ENCODE data around the gene GOLGA6L10. TPM values are rescaled to one million over a fixed set of nuclear protein-coding genes. Genes with fewer than 3 reads are reported as not detected.
A peak's percentile ranks its signal among the peaks of the same experiment; 100 is the strongest.
"Not testable (repeated sequence)": the region's sequence is repeated elsewhere in the genome, so short reads cannot be mapped to it uniquely, and the experiment has no call there.

Gene GOLGA6L10
- total RNA-seq, 1 donor from 2014 or later: 0.33 TPM

DNA sequence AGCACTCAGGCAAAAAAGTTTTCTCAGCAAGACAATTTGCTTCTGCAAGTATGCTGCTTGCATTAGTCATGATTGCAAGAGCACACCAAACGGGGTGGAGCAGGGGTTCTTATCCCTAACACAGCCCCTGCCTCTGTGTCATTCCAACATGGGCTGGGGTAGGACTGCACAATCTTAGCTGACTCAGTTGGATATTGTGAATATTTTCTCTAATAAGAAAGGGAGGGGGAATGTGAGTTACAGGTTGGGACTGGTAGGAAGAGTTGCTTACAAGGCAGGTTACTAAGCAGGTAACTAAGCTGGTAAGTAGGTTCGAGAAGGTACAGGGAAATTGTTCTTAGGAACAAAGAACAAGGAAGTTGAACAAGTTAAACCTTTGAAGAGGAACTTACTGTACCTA lies 24.4 kb upstream of the GOLGA6L10 start:
- H3K9me3 ChIP-seq (replicated peaks); H3K4me3 ChIP-seq; DNase-seq; H3K36me3 ChIP-seq; intact Hi-C loops (cut with micrococcal nuclease); H3K27me3 ChIP-seq (ENCODE audit: low read depth); H3K27ac ChIP-seq (replicated peaks); H3K4me1 ChIP-seq: not testable (repeated sequence)

DNA sequence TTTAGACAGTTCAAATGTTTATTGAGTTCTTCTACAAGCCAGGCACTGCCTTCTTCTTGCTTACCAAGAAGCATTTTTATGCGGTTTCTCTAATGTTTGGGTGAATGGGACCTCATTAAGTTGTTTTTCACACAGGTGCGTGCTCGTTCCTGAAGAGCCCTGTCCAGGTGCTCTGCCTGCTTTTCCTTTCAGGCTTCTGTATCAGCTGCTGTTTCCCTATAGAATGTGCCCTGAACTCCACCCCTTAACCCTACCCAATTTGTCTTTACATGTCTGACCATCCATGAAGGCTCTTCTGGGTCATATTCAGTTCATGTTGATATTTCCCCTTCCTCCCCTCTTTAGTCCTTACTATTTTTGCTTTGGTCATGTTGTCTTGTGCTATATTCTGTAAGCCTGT lies 22.4 kb upstream of the GOLGA6L10 start:
- no peak for DNase-seq
- intact Hi-C loops (cut with micrococcal nuclease): no loop called here
- H3K27me3 ChIP-seq (ENCODE audit: low read depth): no peaks in the 10 kb centered on the region
- TF ChIP-seq, protein P1, sequence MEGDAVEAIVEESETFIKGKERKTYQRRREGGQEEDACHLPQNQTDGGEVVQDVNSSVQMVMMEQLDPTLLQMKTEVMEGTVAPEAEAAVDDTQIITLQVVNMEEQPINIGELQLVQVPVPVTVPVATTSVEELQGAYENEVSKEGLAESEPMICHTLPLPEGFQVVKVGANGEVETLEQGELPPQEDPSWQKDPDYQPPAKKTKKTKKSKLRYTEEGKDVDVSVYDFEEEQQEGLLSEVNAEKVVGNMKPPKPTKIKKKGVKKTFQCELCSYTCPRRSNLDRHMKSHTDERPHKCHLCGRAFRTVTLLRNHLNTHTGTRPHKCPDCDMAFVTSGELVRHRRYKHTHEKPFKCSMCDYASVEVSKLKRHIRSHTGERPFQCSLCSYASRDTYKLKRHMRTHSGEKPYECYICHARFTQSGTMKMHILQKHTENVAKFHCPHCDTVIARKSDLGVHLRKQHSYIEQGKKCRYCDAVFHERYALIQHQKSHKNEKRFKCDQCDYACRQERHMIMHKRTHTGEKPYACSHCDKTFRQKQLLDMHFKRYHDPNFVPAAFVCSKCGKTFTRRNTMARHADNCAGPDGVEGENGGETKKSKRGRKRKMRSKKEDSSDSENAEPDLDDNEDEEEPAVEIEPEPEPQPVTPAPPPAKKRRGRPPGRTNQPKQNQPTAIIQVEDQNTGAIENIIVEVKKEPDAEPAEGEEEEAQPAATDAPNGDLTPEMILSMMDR (IDR thresholded peaks at IDR 0.05; ENCODE audit: borderline replicate concordance): no peak
- H3K27ac ChIP-seq (replicated peaks): no peak overlapping the region
- H3K4me3 ChIP-seq: no peak overlapping the region
- no peaks in the 10 kb centered on the region for H3K4me1 ChIP-seq
- no peaks in the 10 kb centered on the region for H3K9me3 ChIP-seq (replicated peaks)
- H3K36me3 ChIP-seq: no peaks in the 10 kb centered on the region

DNA sequence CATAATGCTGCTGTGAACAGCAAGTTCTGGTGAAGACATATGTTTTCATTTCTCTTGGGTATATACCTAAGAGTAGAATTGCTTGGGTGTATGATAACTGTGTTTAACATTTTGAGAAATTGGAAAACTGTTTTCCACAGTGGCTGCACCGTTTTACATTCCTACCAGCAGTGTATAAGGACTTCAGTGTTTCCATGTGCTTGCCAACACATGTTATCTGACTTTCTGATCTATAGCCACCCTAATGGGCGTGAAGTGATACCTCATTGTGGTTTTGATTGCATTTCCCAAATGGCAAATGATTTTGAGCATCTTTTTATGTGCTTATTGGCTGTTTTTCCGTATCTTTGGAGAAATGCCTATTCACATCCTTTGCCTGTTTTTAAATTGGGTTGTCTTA lies 18.5 kb upstream of the GOLGA6L10 start:
- DNase-seq; H3K27me3 ChIP-seq (ENCODE audit: low read depth); H3K4me3 ChIP-seq; H3K27ac ChIP-seq (replicated peaks); H3K9me3 ChIP-seq (replicated peaks); H3K36me3 ChIP-seq; H3K4me1 ChIP-seq; intact Hi-C loops (cut with micrococcal nuclease): not testable (repeated sequence)

DNA sequence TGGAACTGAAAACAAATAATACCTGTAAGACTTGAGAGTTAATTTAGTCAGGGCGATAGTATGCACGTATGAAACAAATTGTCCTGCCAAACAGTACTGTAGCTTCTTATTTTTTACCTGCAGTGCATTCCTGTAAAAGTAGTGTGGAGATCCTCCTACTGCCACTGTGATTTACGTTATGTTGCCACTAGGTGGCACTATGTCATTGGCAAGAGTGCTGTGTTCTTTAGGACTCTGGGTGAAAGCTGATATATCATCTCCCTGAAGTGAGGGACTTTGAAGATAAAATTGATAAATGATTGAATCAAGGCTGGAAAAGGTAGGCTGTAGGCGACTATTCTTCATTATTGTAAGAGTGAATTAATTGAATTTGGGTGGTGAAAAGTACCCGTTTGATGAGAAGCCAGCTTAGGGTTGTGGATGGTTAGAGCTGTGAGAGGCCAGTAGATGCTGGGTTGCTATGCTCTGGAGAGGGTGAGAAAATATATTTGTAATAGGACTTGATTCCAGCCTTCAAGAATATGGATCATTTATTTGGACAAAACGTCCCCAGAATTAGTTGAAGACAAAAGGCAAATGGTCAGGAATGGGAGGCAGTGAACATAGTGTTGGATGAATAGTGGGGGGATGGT lies 16.5 kb upstream of the GOLGA6L10 start:
- H3K36me3 ChIP-seq; H3K4me3 ChIP-seq; H3K27me3 ChIP-seq (ENCODE audit: low read depth); intact Hi-C loops (cut with micrococcal nuclease); DNase-seq; H3K4me1 ChIP-seq; H3K27ac ChIP-seq (replicated peaks); H3K9me3 ChIP-seq (replicated peaks): not testable (repeated sequence)
- TF ChIP-seq, protein P1 (IDR thresholded peaks at IDR 0.05; ENCODE audit: borderline replicate concordance): peak; percentile 52

DNA sequence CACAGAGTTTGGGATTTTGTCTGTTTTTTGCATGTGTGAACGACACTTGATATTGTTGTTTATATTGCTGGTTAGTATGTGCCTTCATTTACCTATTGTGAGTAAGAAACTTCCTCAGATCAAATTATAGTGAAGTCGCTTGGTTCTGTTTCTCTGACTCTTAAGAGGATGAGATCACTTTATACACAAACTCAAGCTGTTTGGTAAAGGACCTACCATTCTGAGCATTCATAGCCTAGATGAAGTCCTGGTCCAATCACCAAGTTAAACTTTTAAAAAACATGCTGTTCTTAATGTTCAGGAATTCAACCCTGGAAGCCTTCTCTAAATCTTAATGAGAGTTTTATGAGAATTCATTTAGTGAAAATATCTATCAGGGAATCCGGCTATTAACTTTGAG lies 15.3 kb upstream of the GOLGA6L10 start:
- H3K4me3 ChIP-seq; H3K4me1 ChIP-seq; H3K27ac ChIP-seq (replicated peaks); H3K9me3 ChIP-seq (replicated peaks); H3K36me3 ChIP-seq; intact Hi-C loops (cut with micrococcal nuclease); H3K27me3 ChIP-seq (ENCODE audit: low read depth); DNase-seq: not testable (repeated sequence)

DNA sequence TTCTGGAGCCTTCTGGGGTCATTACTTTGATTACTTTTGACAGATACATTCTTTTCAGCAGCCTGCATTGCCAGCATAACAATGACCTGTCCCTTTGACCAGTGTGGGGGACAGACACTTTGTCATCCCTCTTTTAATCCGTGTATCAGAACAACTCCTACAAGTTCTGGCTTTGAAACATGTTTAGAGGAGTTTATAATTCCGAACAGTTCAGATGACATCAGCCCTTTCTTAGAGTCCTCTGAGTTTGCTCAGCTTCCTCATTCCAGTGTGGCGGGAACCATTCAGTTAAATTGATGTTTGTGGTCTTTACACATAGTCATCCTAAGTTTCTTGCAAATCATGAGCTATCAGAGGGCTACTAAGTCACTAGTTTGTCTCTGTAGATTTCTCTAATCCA lies 13.5 kb upstream of the GOLGA6L10 start:
- H3K4me3 ChIP-seq; H3K27ac ChIP-seq (replicated peaks); H3K9me3 ChIP-seq (replicated peaks); intact Hi-C loops (cut with micrococcal nuclease); H3K4me1 ChIP-seq; H3K36me3 ChIP-seq; H3K27me3 ChIP-seq (ENCODE audit: low read depth); DNase-seq: not testable (repeated sequence)

DNA sequence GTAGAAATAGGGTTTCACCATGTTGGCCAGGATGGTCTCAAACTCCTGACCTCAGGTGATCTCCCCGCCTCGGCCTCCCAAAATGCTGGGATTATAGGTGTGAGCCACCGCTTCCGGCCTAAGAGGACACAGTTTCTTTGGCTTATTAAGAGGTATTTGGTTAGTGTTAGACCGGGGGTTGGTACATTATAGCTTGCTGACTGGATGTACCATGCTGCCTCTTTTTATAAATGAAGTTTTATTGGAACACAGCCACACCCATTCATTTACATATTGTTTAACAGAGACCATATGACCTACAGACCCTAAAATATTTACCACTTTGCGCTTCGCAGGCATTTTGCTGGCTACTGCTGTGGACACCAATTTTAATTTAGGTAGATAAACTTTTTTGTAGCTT lies 11.3 kb upstream of the GOLGA6L10 start:
- H3K36me3 ChIP-seq; intact Hi-C loops (cut with micrococcal nuclease); H3K27ac ChIP-seq (replicated peaks); DNase-seq; H3K4me3 ChIP-seq; H3K4me1 ChIP-seq; H3K9me3 ChIP-seq (replicated peaks); H3K27me3 ChIP-seq (ENCODE audit: low read depth): not testable (repeated sequence)

DNA sequence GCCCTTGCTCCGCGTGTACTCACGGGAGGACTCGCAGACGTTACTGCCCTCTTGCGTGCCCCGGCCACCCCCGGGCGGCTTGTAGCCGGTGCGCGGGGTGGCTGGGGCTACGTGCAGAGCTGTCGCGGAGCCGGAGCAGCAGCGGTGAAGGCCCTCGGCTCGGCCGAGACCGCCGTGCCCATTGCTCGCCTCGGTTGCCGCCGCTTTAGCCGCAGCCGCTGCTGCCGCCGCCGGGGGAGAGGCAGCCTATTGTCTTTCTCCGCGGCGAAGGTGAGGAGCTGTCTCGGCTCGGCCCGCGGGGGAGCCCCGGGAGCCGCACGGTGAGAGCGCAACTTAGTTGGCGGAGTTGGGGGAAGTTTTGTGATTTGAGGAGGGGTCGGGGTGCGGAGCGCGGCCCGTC lies 5.8 kb upstream of the GOLGA6L10 start:
- H3K4me3 ChIP-seq: peak overlapping the region; percentile 56
- not testable (repeated sequence) for H3K27ac ChIP-seq (replicated peaks); DNase-seq

DNA sequence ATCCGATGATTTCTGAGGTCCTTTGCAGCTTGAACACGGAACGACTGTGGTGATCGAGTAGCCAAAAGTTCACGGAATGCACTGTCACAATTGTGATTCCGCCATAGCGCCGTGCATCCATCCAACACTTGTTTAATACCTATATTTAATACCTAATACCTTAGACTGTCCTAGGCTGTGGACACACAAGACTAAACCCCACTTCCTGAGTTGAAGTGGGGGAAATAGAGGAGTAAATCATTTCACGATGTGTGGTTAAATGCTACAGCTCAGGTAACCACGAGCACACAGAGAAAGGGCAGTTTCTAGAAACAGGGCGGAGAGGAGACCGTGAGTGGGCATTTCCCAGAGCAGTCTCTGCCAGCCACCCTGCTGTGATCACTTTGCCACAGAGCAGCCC lies 5.3 kb upstream of the GOLGA6L10 start:
- H3K9me3 ChIP-seq (replicated peaks); H3K4me1 ChIP-seq; H3K27me3 ChIP-seq (ENCODE audit: low read depth); H3K36me3 ChIP-seq; DNase-seq; H3K27ac ChIP-seq (replicated peaks); intact Hi-C loops (cut with micrococcal nuclease): not testable (repeated sequence)
- peak overlapping the region; percentile 56 for H3K4me3 ChIP-seq

More for the DNA sequence above, 5.8 kb upstream of the GOLGA6L10 start:
- H3K36me3 ChIP-seq; H3K4me1 ChIP-seq; H3K27me3 ChIP-seq (ENCODE audit: low read depth); H3K9me3 ChIP-seq (replicated peaks); intact Hi-C loops (cut with micrococcal nuclease): not testable (repeated sequence)

DNA sequence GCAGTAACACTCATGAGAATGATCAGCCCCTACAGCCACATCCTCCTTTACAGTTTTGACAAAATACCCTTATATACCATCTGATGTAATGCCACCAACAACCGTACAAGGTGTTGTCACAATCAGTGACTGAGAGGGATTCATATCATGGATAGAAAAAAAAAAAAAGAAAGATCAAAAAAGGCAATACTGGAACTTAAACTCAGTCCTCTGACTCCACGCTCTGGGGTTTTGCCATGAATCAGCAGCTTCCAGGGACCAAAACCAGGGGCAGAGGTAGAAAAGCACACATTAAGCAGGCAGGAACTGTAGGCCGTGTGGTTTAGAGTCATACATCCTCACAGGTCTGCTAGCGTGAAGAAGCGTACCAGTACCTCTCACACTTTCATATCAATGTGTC lies 1.6 kb downstream of the GOLGA6L10 start:
- H3K36me3 ChIP-seq; H3K27ac ChIP-seq (replicated peaks); DNase-seq; H3K4me3 ChIP-seq; H3K4me1 ChIP-seq; intact Hi-C loops (cut with micrococcal nuclease); H3K9me3 ChIP-seq (replicated peaks); H3K27me3 ChIP-seq (ENCODE audit: low read depth): not testable (repeated sequence)

DNA sequence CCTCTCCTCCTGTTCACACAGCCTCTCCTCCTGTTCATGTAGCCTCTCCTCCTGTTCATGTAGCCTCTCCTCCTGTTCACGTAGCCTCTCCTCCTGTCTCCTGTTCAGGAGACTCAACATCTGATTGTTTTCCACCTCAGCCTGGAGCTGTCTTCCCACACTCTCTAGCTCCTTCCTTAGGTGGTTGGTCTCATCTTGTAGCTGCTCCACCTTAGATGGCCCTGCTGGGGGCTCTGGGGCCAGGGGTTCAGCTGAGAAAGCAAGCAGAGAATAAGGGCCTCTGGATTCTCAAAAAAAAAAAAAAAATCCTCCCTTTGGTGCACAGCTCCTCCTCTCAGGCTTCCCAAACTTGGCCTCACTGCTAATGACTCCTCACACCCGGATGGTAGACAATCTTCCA lies 4.1 kb downstream of the GOLGA6L10 start:
- H3K4me1 ChIP-seq; DNase-seq; H3K9me3 ChIP-seq (replicated peaks); intact Hi-C loops (cut with micrococcal nuclease); H3K27ac ChIP-seq (replicated peaks); H3K36me3 ChIP-seq; H3K27me3 ChIP-seq (ENCODE audit: low read depth); H3K4me3 ChIP-seq: not testable (repeated sequence)

DNA sequence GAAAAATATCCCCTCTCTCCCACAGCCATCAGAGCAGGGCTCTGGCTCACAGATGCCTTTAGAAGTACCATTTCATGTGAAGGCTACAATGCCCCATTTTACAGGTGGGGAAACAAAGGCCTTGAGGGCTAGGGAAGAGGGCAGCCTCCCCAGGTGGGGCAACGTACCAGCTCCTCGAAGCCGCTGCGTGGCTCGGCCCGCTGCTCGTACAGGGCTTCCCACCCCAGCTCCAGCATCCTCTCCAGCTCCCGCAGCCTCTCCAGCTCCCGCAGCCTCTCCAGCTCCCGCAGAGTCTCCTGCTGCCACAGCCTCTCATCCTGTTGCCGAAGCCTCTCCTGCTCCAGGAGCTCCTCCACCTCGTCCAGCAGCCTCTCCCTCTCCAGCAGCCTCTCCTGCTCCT lies 4.9 kb downstream of the GOLGA6L10 start:
- H3K27me3 ChIP-seq (ENCODE audit: low read depth); H3K27ac ChIP-seq (replicated peaks); H3K36me3 ChIP-seq; DNase-seq; H3K9me3 ChIP-seq (replicated peaks); H3K4me3 ChIP-seq; H3K4me1 ChIP-seq; intact Hi-C loops (cut with micrococcal nuclease): not testable (repeated sequence)
